PFSK-1 (cell line): ENCODE measurements around the gene BRWD1.

Experiments
- FOXP2 ChIP-seq: optimal IDR thresholded peaks from 2 replicates; pipeline ENCODE3; 2011; ENCODE audit warnings: borderline replicate concordance, control low read depth, inconsistent platforms; ENCODE audit not compliant: insufficient read depth; ENCODE audit errors: extremely low read length, extremely low read depth
- POLR2AphosphoS5 ChIP-seq: IDR thresholded peaks from 2 replicates; pipeline ENCODE4 v1.6.1; 2012; ENCODE audit warnings: low read depth, mild to moderate bottlenecking, control low read depth, low read length, moderate library complexity
- REST ChIP-seq, 2 experiments: IDR thresholded peaks; 2 replicates each; pipeline versions ENCODE4 v1.6.1 to v1.8.0; 2011 to 2012; ENCODE audit warnings: low read depth in 2 of 2, low read length in 2 of 2, control low read depth in 1 of 2, inconsistent platforms in 1 of 2, mild to moderate bottlenecking in 1 of 2, moderate library complexity in 1 of 2; ENCODE audit not compliant: insufficient read depth in 1 of 2
- SIN3A ChIP-seq: IDR thresholded peaks from 2 replicates; pipeline ENCODE4 v1.6.1; 2012; ENCODE audit warnings: mild to moderate bottlenecking, low read length, moderate library complexity, borderline replicate concordance; ENCODE audit not compliant: insufficient read depth
- TAF1 ChIP-seq: IDR thresholded peaks from 2 replicates; pipeline ENCODE4 v1.6.1; 2012; ENCODE audit warnings: low read length, control low read depth, borderline replicate concordance; ENCODE audit not compliant: insufficient read depth

Gene BRWD1

GRCh38 chr21:39196838-39197237 lies 116.6 kb downstream of the BRWD1 start:
- no peak for TF ChIP-seq TAF1
- TF ChIP-seq SIN3A: no peak
- no peak for TF ChIP-seq POLR2AphosphoS5

- TF ChIP-seq TAF1 (no peak), SIN3A (no peak), POLR2AphosphoS5 (no peak), REST (IDR thresholded peaks at IDR 0.05; ENCODE audit: insufficient read depth in 1 of 2, low read depth in 2 of 2, low read length in 2 of 2) (no peak), FOXP2 (no peak)
These were observed 117.1 kb downstream of the BRWD1 start for GRCh38 chr21:39196310-39196709.

GRCh38 chr21:39193380-39193779 lies 120.1 kb downstream of the BRWD1 start:
- TF ChIP-seq POLR2AphosphoS5 (no peak), REST (IDR thresholded peaks at IDR 0.05; ENCODE audit: insufficient read depth in 1 of 2, low read depth in 2 of 2, low read length in 2 of 2) (no peak), SIN3A (no peak), FOXP2 (no peak), TAF1 (no peak)

- TF ChIP-seq REST (IDR thresholded peaks at IDR 0.05; ENCODE audit: insufficient read depth in 1 of 2, low read depth in 2 of 2, low read length in 2 of 2) (no peak), SIN3A (no peak), FOXP2 (no peak), POLR2AphosphoS5 (no peak), TAF1 (no peak)
These were observed 123.4 kb downstream of the BRWD1 start for GRCh38 chr21:39189857-39190604.

- TF ChIP-seq SIN3A (no peak), FOXP2 (no peak), REST (IDR thresholded peaks at IDR 0.05; ENCODE audit: insufficient read depth in 1 of 2, low read depth in 2 of 2, low read length in 2 of 2) (no peak), POLR2AphosphoS5 (no peak), TAF1 (no peak)
These were observed 124.8 kb downstream of the BRWD1 start for GRCh38 chr21:39188521-39189139.
